Duodenal mucosa (tissue), 2 donors: Measurements from ENCODE around the gene ZFAND2B.

Experiments
- H3K27ac ChIP-seq: one replicate; pipeline ENCODE4 v1.7.0; 2013; ENCODE audit warnings: low read depth, low read length
- H3K27me3 ChIP-seq, 2 donors: one replicate each; pipeline ENCODE4 v1.7.0; 2013; ENCODE audit warnings: low read length in 2 of 2, control low read depth in 1 of 2; ENCODE audit not compliant: insufficient read depth in 2 of 2, control insufficient read depth in 1 of 2
- H3K36me3 ChIP-seq, 2 donors: one replicate each; pipeline ENCODE4 v1.7.0; 2013; ENCODE audit warnings: low read length in 2 of 2, control low read depth in 1 of 2; ENCODE audit not compliant: insufficient read depth in 2 of 2, control insufficient read depth in 1 of 2
- H3K4me1 ChIP-seq, 2 donors: one replicate each; pipeline ENCODE4 v1.7.0; 2013; ENCODE audit warnings: low read length in 2 of 2, control low read depth in 1 of 2; ENCODE audit not compliant: insufficient read depth in 2 of 2, control insufficient read depth in 1 of 2
- H3K4me3 ChIP-seq, 2 donors: one replicate each; pipeline ENCODE4 v1.7.0; 2013; ENCODE audit warnings: low read length in 2 of 2, low read depth in 1 of 2
- H3K9ac ChIP-seq, 2 donors: one replicate each; pipeline ENCODE4 v1.7.0; 2013; ENCODE audit warnings: low read length in 2 of 2, low read depth in 1 of 2
- H3K9me3 ChIP-seq, 2 donors: one replicate each; pipeline ENCODE4 v1.7.0; 2013; ENCODE audit warnings: low read length in 2 of 2, control low read depth in 1 of 2; ENCODE audit not compliant: control insufficient read depth in 1 of 2

The ZFAND2B gene

GRCh38 chr2:219223831-219224610 lies 17.4 kb downstream of the ZFAND2B start:
- H3K27ac ChIP-seq: no peak overlapping the region
- H3K4me3 ChIP-seq: no peak overlapping the region
- no peaks in the 10 kb centered on the region for H3K27me3 ChIP-seq
- peaks cover 57 to 71% of the 10 kb centered on the region in 2 donors for H3K36me3 ChIP-seq
- H3K4me1 ChIP-seq: peaks cover 24 to 26% of the 10 kb centered on the region in 2 donors
- no peak overlapping the region for H3K9ac ChIP-seq
- no peaks in the 10 kb centered on the region for H3K9me3 ChIP-seq

DNA sequence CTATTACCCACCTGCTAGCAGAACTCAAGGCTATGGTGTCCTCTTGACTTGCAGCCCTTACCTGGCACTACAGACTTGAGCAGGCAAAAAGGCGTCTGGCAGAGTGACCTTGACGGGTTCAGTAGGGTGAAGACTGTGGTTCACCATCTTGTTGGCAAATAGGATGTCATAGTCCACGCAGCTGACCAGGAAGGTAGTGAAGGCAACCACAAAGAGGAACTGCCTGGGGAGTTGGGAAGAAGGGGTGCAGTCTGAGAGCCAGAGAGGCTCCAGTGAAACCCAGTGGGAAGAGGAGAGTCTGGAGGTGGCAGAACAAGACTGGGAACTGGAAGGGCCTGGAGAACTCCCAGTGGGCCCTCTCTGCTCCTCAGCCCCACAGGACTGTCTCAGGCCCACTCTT lies 18.8 kb downstream of the ZFAND2B start:
- Histone ChIP-seq H3K27ac (no peak overlapping the region), H3K9me3 (no peaks in the 10 kb centered on the region), H3K36me3 (peaks cover 52 to 61% of the 10 kb centered on the region in 2 donors), H3K9ac (no peak overlapping the region), H3K4me3 (no peak overlapping the region), H3K4me1 (peaks cover 17 to 18% of the 10 kb centered on the region in 2 donors), H3K27me3 (no peaks in the 10 kb centered on the region)

DNA sequence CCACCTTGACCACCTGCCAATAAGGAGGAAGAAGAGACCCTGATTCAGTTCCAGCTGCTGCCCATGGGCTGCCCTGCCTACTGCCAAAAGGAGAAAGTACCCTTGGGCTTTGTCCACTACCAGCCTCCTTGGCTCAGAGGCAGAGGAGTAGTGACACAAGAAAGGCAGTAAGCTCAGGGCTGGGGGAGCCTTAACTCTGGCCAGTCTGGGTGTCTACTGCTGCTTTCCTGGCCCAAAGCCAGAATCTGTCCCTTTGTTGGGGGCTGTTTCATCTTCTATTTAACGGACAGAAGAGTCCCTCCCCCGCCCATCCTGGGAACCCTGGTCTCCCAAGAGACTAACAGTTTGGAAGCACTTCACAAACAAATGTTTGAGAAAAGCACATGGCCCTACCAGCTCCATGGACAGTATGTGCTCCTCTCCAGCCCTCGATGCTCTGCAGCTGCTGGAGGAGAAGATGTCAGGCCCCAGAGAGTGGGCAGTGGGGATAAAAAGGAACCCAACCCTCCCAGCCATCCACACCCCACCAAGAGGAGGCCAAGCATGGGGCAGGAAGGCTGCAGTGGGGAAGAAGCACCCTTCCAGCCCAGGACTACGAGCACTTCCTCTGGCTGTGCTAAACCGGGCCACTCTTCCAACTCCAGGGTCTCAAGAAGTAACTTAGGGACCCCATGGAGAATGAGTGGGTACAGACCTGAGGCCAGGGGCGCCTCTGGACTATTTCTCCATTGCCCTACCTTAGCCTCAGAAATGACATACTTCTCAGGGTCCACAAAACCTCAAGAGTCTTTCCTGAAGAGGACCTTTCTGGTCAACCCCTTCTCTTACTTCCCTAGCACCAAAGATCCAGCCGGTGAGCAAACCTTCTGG lies 21.7 kb downstream of the ZFAND2B start:
- H3K36me3 ChIP-seq: peaks cover 46 to 50% of the 10 kb centered on the region in 2 donors
- peaks cover 24 to 26% of the 10 kb centered on the region in 2 donors for H3K4me1 ChIP-seq
- H3K27me3 ChIP-seq: no peaks in the 10 kb centered on the region
- H3K9me3 ChIP-seq: no peaks in the 10 kb centered on the region
- no peak overlapping the region for H3K27ac ChIP-seq
- peak overlapping the region; percentile 89 to 93 for H3K4me3 ChIP-seq
- H3K9ac ChIP-seq: peak overlapping the region; percentile 92

GRCh38 chr2:219228911-219229304 lies 22.3 kb downstream of the ZFAND2B start:
- Histone ChIP-seq H3K4me3 (peak overlapping the region; percentile 89 to 93), H3K27me3 (no peaks in the 10 kb centered on the region), H3K9me3 (no peaks in the 10 kb centered on the region), H3K4me1 (peaks cover 24 to 26% of the 10 kb centered on the region in 2 donors), H3K27ac (peak overlapping the region; percentile 94), H3K36me3 (peaks cover 46 to 50% of the 10 kb centered on the region in 2 donors), H3K9ac (peak overlapping the region; percentile 92)

DNA sequence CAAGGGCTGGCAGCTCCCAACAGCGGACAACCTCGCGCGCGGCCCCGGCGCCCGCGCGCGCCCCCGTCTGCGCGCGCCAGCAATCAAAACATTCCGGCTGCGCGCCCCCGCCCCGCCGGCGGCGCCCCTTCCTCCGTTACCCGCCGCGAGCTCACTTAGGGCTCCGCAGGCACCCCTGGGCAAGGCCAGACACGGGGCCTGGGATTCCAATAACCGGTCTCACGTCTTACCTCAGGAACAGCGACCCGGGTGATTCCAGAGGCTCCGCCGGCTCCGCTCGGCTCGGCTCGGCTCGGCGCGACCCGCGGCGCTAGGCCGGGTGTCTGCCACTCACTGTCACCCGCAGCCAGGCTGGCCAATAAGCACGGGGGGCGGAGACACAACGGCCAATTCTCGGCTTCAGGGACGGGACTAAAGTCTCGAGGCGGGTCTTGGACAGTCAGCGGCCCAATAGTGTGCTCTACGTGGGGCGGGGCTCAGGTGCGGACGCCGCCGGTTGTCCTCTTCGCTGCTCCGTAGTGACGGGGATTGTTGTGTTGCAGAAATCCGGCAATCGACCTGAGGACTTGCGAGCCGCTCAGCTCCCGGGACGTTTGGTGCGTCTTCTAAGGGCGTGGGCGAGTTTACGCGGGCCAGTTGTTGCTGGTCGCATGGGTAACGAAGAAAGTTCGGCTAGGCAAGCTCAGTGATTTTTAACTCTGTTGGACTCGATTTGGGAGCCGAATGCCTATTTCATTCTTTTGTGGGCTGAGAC lies 22.9 kb downstream of the ZFAND2B start, which contains the start of the genes ANKZF1 and ATG9A:
TSS of gene ANKZF1 (plus strand) at position 502 of the 754 bp plus-strand sequence. CDS start 452 bp downstream, outside the sequence.
TSS of gene ATG9A (minus strand) at position 332 of the 754 bp plus-strand sequence. CDS start 1,612 bp downstream, outside the sequence.
- Histone ChIP-seq H3K27ac (peak within 1 kb of the TSS; percentile 94), H3K27me3 (no peaks in the 10 kb centered on the region), H3K36me3 (peaks cover 46 to 50% of the 10 kb centered on the region in 2 donors), H3K4me1 (peaks cover 24 to 26% of the 10 kb centered on the region in 2 donors), H3K9me3 (no peaks in the 10 kb centered on the region), H3K4me3 (peak within 1 kb of the TSS; percentile 93 to 98), H3K9ac (peak within 1 kb of the TSS; percentile 92)

- Histone ChIP-seq H3K9ac (peak overlapping the region; percentile 86 to 88), H3K27ac (peak overlapping the region; percentile 86), H3K4me3 (peak overlapping the region; percentile 93 to 98), H3K9me3 (no peaks in the 10 kb centered on the region), H3K4me1 (peaks cover 24 to 26% of the 10 kb centered on the region in 2 donors), H3K27me3 (no peaks in the 10 kb centered on the region), H3K36me3 (peaks cover 40 to 50% of the 10 kb centered on the region in 2 donors)
Measured at GRCh38 chr2:219230059-219230540, 23.5 kb downstream of the ZFAND2B start.

GRCh38 chr2:219234331-219234730 lies 27.7 kb downstream of the ZFAND2B start:
- Histone ChIP-seq H3K9ac (no peak overlapping the region), H3K4me1 (peaks cover 10 to 12% of the 10 kb centered on the region in 2 donors), H3K27ac (no peak overlapping the region), H3K9me3 (no peaks in the 10 kb centered on the region), H3K27me3 (no peaks in the 10 kb centered on the region), H3K4me3 (no peak overlapping the region), H3K36me3 (peaks cover 42 to 65% of the 10 kb centered on the region in 2 donors)

GRCh38 chr2:219243291-219243761 lies 36.7 kb downstream of the ZFAND2B start:
- Histone ChIP-seq H3K27ac (no peak overlapping the region), H3K4me3 (peak overlapping the region; percentile 50 to 59), H3K4me1 (peaks cover 40% of the 10 kb centered on the region in 2 donors), H3K36me3 (peaks cover 7 to 15% of the 10 kb centered on the region in 2 donors), H3K9ac (peak overlapping the region in 1 of 2 donors; percentile 33), H3K9me3 (no peaks in the 10 kb centered on the region), H3K27me3 (no peaks in the 10 kb centered on the region)

GRCh38 chr2:219244789-219245147 lies 38.2 kb downstream of the ZFAND2B start:
- Histone ChIP-seq H3K9me3 (no peaks in the 10 kb centered on the region), H3K27me3 (no peaks in the 10 kb centered on the region), H3K4me1 (peaks cover 54 to 55% of the 10 kb centered on the region in 2 donors), H3K4me3 (peak overlapping the region; percentile 71 to 87), H3K27ac (peak overlapping the region; percentile 90), H3K36me3 (peaks cover 7 to 15% of the 10 kb centered on the region in 2 donors), H3K9ac (peak overlapping the region; percentile 68 to 95)
